DND-41 (cell line): ENCODE measurements around the gene NUDT8.

Experiments
- EZH2 ChIP-seq: IDR thresholded peaks from 3 replicates; pipeline ENCODE4 v1.6.1; 2012; ENCODE audit warnings: borderline replicate concordance, low read depth, mild to moderate bottlenecking, moderate library complexity, low read length, inconsistent platforms; ENCODE audit not compliant: severe bottlenecking
- TF ChIP-seq, protein P1 (sequence below): IDR thresholded peaks from 2 replicates; pipeline ENCODE4 v1.5.1; 2012; ENCODE audit warnings: borderline replicate concordance, low read length, moderate library complexity, mild to moderate bottlenecking; ENCODE audit not compliant: poor library complexity, severe bottlenecking; ENCODE audit errors: extremely low read depth

DNA sequence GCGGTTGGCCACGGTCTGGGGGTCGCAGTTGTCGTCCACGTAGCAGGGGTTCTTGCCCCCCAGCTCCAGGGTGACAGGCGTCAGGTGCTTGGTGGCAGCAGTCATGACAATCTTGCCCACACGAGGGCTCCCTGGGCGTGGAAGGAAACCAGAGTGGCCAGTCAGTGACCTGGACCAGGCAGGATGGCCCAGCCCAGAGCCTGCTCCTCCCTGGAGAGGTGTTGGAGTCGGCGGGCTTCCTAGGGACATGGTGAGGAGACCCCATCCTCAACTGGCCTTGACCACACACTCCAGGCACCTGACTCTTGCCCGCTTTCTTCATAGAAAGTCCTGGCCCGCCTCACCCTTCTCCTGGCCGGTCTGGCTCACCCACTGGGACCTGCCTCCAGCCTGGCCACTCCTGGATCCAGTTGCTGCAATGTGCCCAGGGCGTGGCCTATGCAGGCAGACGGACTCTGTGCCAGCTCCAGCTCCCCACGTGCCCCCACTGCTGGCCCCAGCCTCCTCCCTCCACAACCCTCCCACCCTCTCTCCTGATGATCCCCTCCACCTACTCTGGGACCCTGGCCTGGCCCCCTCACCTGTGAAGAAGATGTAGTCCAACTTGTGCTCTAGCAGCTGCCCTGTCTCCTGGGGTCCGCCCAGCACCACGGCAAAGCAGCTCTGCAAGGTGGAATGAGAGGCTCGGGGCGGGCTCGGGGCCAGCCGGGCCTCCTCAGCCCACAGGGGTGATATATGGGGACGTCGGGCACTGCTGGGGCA is 36.0 kb upstream of the NUDT8 start:
- TF ChIP-seq, protein P1, sequence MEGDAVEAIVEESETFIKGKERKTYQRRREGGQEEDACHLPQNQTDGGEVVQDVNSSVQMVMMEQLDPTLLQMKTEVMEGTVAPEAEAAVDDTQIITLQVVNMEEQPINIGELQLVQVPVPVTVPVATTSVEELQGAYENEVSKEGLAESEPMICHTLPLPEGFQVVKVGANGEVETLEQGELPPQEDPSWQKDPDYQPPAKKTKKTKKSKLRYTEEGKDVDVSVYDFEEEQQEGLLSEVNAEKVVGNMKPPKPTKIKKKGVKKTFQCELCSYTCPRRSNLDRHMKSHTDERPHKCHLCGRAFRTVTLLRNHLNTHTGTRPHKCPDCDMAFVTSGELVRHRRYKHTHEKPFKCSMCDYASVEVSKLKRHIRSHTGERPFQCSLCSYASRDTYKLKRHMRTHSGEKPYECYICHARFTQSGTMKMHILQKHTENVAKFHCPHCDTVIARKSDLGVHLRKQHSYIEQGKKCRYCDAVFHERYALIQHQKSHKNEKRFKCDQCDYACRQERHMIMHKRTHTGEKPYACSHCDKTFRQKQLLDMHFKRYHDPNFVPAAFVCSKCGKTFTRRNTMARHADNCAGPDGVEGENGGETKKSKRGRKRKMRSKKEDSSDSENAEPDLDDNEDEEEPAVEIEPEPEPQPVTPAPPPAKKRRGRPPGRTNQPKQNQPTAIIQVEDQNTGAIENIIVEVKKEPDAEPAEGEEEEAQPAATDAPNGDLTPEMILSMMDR, result peak; percentile 26
- TF ChIP-seq EZH2, result no peak
